Kidney (tissue), 14 donors: ENCODE results near the gene HHAT. TPM values are rescaled to one million over a fixed set of nuclear protein-coding genes. Genes with fewer than 3 reads are reported as not detected.

ENCODE experiments used
- DNase-seq, 5 donors: peaks; one replicate each; pipeline ENCODE4 v3.0.0-alpha.2; 2013 to 2020
- FAIRE-seq: peaks from 2 replicates; lab custom pipeline; 2012; peaks lifted over from hg19 to GRCh38; lab: Jason Lieb, UNC
- H3K27ac ChIP-seq, 2 donors: one replicate each; pipeline ENCODE4 v1.7.0; 2013; ENCODE audit warnings: low read depth in 2 of 2, low read length in 2 of 2, inconsistent platforms in 1 of 2
- H3K27me3 ChIP-seq: one replicate; pipeline ENCODE4 v1.7.1; 2013; ENCODE audit warnings: low read length, inconsistent platforms; ENCODE audit not compliant: control insufficient read depth, insufficient read depth
- H3K36me3 ChIP-seq, 3 donors: one replicate each; pipeline versions ENCODE4 v1.7.0 to v1.7.1; 2013; ENCODE audit warnings: low read length in 3 of 3, control low read depth in 1 of 3, inconsistent platforms in 1 of 3; ENCODE audit not compliant: insufficient read depth in 3 of 3, control insufficient read depth in 2 of 3
- H3K4me1 ChIP-seq, 3 donors: one replicate each; pipeline versions ENCODE4 v1.7.0 to v1.7.1; 2013; ENCODE audit warnings: low read length in 3 of 3, inconsistent platforms in 1 of 3, low read depth in 1 of 3; ENCODE audit not compliant: control insufficient read depth in 2 of 3, insufficient read depth in 2 of 3
- H3K4me3 ChIP-seq, 3 donors: one replicate each; pipeline versions ENCODE4 v1.7.0 to v1.8.1; 2013; ENCODE audit warnings: low read length in 3 of 3, control low read depth in 1 of 3, inconsistent platforms in 1 of 3
- H3K9ac ChIP-seq, 3 donors: one replicate each; pipeline versions ENCODE4 v1.7.0 to v1.7.1; 2013; ENCODE audit warnings: low read length in 3 of 3, control low read depth in 1 of 3, inconsistent platforms in 1 of 3
- H3K9me3 ChIP-seq, 3 donors: one replicate each; pipeline versions ENCODE4 v1.7.0 to v1.7.1; 2013; ENCODE audit warnings: low read length in 3 of 3, control low read depth in 1 of 3, inconsistent platforms in 1 of 3; ENCODE audit not compliant: control insufficient read depth in 2 of 3, insufficient read depth in 1 of 3
- CTCF ChIP-seq: IDR thresholded peaks from 3 replicates; pipeline ENCODE4 v1.5.1; 2012; ENCODE audit warnings: mild to moderate bottlenecking, moderate library complexity, borderline replicate concordance; ENCODE audit not compliant: insufficient read depth; ENCODE audit errors: extremely low read depth
- intact Hi-C: fragments of 100-400 bp; cut with DNase I; formaldehyde crosslinking; loops from one replicate; pipeline ENCODE4 v1.11.1; 2022
- polyA plus RNA-seq: library from polyadenylated mRNA; stranded (reverse); fragments of 350-450 nt; fragmentation: Illumina TruSeq; extraction: RNeasy Lipid Tissue Mini Kit (QIAGEN cat#74804); gene quantifications from one replicate; pipeline ENCODE4 v1.2.3, GENCODE V29; 2014; ENCODE audit warnings: low read depth, low replicate concordance; ENCODE audit not compliant: insufficient read depth
- total RNA-seq: library from RNA; stranded (reverse); fragmentation: NEBNext Ultra II Directional; extraction: Animal tissue kit (Norgen Biotek cat#: 25700); gene quantifications from one replicate; pipeline ENCODE4 v1.2.1, GENCODE V29; 2021
- donor health status: control.
- donor health status: control.
- donor health status: control.
- donor health status: control.
- donor health status: control.
- donor health status: DM: yes; HTN: yes; CAD: no.
- donor health status: Normal renal cell carcinoma (clear cell type).

Gene HHAT
- total and polyA plus RNA-seq, 2 donors from 2014 or later = 5.5 to 9.7 TPM

- no peak for FAIRE-seq
- Histone ChIP-seq H3K4me1 (no peaks in the 10 kb centered on the region), H3K4me3 (no peak overlapping the region), H3K27ac (no peak overlapping the region), H3K9me3 (peaks cover 0 to 11% (median 2%) of the 10 kb centered on the region in 3 donors), H3K36me3 (no peaks in the 10 kb centered on the region), H3K27me3 (no peaks in the 10 kb centered on the region), H3K9ac (no peak overlapping the region)
- no peak for TF ChIP-seq CTCF
- intact Hi-C loops = no loop called here
- DNase-seq = no peak
Measured at GRCh38 chr1:210588946-210589345, 260.2 kb downstream of the HHAT start.

- no peak for TF ChIP-seq CTCF
- Histone ChIP-seq H3K4me1 (no peaks in the 10 kb centered on the region), H3K27ac (no peak overlapping the region), H3K9me3 (peaks cover 0 to 11% (median 2%) of the 10 kb centered on the region in 3 donors), H3K4me3 (no peak overlapping the region), H3K27me3 (no peaks in the 10 kb centered on the region), H3K9ac (no peak overlapping the region), H3K36me3 (no peaks in the 10 kb centered on the region)
- FAIRE-seq = no peak
- no peak for DNase-seq
- intact Hi-C loops = no loop called here
Measured at GRCh38 chr1:210591214-210591613, 262.5 kb downstream of the HHAT start.

DNA sequence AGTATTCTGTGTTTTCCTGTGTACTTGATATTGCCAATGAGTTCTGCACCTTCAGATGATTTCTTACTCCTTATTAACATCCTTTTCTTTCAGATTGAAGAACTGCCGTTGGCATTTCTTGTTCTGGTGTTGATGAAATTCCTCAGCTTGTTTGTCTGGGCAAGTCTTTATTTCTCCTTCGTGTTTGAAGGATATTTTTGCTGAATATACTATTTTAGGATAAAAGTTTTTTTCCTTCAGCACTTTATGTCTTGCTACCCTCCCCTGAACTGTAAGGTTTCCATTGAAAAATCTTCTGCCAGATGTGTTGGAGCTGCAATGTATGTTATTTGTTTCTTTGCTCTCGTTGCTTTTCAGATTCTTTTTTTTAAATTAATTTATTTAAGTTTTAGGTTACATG lies 265.9 kb downstream of the HHAT start:
- TF ChIP-seq CTCF = no peak
- Histone ChIP-seq H3K4me1 (no peaks in the 10 kb centered on the region), H3K9me3 (peaks cover 0 to 14% (median 2%) of the 10 kb centered on the region in 3 donors), H3K27me3 (no peaks in the 10 kb centered on the region), H3K36me3 (no peaks in the 10 kb centered on the region), H3K27ac (no peak overlapping the region), H3K4me3 (no peak overlapping the region), H3K9ac (no peak overlapping the region)
- FAIRE-seq (no peak), DNase-seq (no peak)
- intact Hi-C loops = no loop called here

- H3K9ac ChIP-seq = no peak overlapping the region
- H3K36me3 ChIP-seq = no peaks in the 10 kb centered on the region
- H3K9me3 ChIP-seq = peaks cover 0 to 10% (median 2%) of the 10 kb centered on the region in 3 donors
- H3K27ac ChIP-seq = no peak overlapping the region
- FAIRE-seq = no peak
- intact Hi-C loops = no loop called here
- no peaks in the 10 kb centered on the region for H3K4me1 ChIP-seq
- DNase-seq = no peak
- TF ChIP-seq CTCF = no peak
- H3K27me3 ChIP-seq = no peaks in the 10 kb centered on the region
- H3K4me3 ChIP-seq = no peak overlapping the region
Measured at GRCh38 chr1:210596641-210597040, 267.9 kb downstream of the HHAT start.
